ENCODE measurements around the gene U2AF2. TPM values are rescaled to one million over a fixed set of nuclear protein-coding genes. Genes with fewer than 3 reads are reported as not detected.

U2AF2 gene
- total RNA-seq, 2 experiments from 2014 or later = 211 to 264 TPM

DNA sequence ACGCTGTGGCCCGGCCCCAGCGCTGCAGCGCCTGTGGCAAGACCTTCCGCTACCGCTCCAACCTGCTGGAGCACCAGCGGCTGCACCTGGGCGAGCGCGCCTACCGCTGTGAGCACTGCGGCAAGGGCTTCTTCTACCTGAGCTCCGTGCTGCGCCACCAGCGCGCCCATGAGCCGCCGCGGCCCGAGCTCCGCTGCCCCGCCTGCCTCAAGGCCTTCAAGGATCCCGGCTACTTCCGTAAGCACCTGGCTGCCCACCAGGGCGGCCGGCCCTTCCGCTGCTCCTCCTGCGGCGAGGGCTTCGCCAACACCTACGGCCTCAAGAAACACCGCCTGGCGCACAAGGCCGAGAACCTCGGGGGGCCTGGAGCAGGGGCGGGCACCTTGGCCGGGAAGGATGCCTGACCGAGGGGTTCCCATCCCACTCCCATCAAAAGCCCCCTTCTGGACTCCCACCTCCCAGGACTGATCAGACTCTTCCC, 38.4 kb upstream of the U2AF2 start:
- no peaks in the 10 kb centered on the region for H3K9me2 ChIP-seq (ENCODE audit: insufficient read depth, low read length)
- ChIA-PET CTCF (ENCODE audit: unreplicated experiment) (no interaction called here), POLR2A (no interaction called here)
- no peak overlapping the region for H2AFZ ChIP-seq (ENCODE audit: low read length)
- TF ChIP-seq EZH2phosphoT487 (IDR thresholded peaks at IDR 0.05; ENCODE audit: borderline replicate concordance, low read depth, low read length) = no peak
- TF ChIP-seq, protein P1, sequence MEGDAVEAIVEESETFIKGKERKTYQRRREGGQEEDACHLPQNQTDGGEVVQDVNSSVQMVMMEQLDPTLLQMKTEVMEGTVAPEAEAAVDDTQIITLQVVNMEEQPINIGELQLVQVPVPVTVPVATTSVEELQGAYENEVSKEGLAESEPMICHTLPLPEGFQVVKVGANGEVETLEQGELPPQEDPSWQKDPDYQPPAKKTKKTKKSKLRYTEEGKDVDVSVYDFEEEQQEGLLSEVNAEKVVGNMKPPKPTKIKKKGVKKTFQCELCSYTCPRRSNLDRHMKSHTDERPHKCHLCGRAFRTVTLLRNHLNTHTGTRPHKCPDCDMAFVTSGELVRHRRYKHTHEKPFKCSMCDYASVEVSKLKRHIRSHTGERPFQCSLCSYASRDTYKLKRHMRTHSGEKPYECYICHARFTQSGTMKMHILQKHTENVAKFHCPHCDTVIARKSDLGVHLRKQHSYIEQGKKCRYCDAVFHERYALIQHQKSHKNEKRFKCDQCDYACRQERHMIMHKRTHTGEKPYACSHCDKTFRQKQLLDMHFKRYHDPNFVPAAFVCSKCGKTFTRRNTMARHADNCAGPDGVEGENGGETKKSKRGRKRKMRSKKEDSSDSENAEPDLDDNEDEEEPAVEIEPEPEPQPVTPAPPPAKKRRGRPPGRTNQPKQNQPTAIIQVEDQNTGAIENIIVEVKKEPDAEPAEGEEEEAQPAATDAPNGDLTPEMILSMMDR (conservative IDR thresholded peaks at IDR 0.05; ENCODE audit: low read length) = no peak
- no peaks in the 10 kb centered on the region for H3K9me3 ChIP-seq (ENCODE audit: low read length)
- no peak overlapping the region for H3K4me3 ChIP-seq (ENCODE audit: low read depth, low read length, poor library complexity, severe bottlenecking)
- H3K79me2 ChIP-seq (ENCODE audit: insufficient read depth, low read depth, low read length) = no peaks in the 10 kb centered on the region
- peaks cover 40% of the 10 kb centered on the region for H3K36me3 ChIP-seq (ENCODE audit: insufficient read depth, low read length)
- no peaks in the 10 kb centered on the region for H3K4me1 ChIP-seq (ENCODE audit: insufficient read depth, low read length, poor library complexity, severe bottlenecking)
- no peak overlapping the region for H3K27ac ChIP-seq (ENCODE audit: low read depth, low read length, poor library complexity, severe bottlenecking)
- intact Hi-C loops (cut with micrococcal nuclease; ENCODE audit: unreplicated experiment) = no loop called here
- no TSS peak for BruUV-seq (replicated peaks)
- no peak overlapping the region for H3K4me2 ChIP-seq (ENCODE audit: low read length)
- no peak for DNase-seq (ENCODE audit: low spot score)
- H4K20me1 ChIP-seq (ENCODE audit: insufficient read depth, low read length) = no peaks in the 10 kb centered on the region

DNA sequence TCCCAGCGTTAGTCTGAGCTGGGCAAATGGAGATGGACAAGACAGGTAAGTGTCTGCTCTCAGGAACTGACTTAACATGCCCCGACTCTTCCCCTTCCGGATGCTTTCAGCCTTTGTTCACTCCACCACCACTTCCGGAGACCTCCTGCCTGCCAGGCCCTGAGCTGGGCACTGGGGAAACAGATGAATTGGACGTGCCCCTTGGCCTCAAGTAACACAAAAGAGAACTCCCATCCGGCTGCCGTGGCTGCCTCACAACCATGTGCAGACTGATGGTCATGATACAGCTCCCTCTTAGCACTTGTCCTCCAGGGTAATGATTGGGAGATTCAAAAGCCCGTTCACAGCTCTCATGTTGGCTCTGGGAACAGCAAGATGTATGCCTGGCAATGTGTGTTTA, 37.4 kb upstream of the U2AF2 start:
- Histone ChIP-seq H3K79me2 (ENCODE audit: insufficient read depth, low read depth, low read length) (no peaks in the 10 kb centered on the region), H3K9me2 (ENCODE audit: insufficient read depth, low read length) (no peaks in the 10 kb centered on the region), H2AFZ (ENCODE audit: low read length) (no peak overlapping the region), H4K20me1 (ENCODE audit: insufficient read depth, low read length) (no peaks in the 10 kb centered on the region), H3K4me2 (ENCODE audit: low read length) (no peak overlapping the region), H3K27ac (ENCODE audit: low read depth, low read length, poor library complexity, severe bottlenecking) (no peak overlapping the region), H3K9me3 (ENCODE audit: low read length) (no peaks in the 10 kb centered on the region), H3K4me3 (ENCODE audit: low read depth, low read length, poor library complexity, severe bottlenecking) (no peak overlapping the region), H3K36me3 (ENCODE audit: insufficient read depth, low read length) (peaks cover 40% of the 10 kb centered on the region), H3K4me1 (ENCODE audit: insufficient read depth, low read length, poor library complexity, severe bottlenecking) (no peaks in the 10 kb centered on the region)
- BruUV-seq (replicated peaks) = no TSS peak
- ChIA-PET CTCF (ENCODE audit: unreplicated experiment) (no interaction called here), POLR2A (no interaction called here)
- DNase-seq (ENCODE audit: low spot score) = no peak
- TF ChIP-seq EZH2phosphoT487 (IDR thresholded peaks at IDR 0.05; ENCODE audit: borderline replicate concordance, low read depth, low read length) = no peak
- TF ChIP-seq, protein P1 (conservative IDR thresholded peaks at IDR 0.05; ENCODE audit: low read length) = no peak
- intact Hi-C loops (cut with micrococcal nuclease; ENCODE audit: unreplicated experiment) = no loop called here

DNA sequence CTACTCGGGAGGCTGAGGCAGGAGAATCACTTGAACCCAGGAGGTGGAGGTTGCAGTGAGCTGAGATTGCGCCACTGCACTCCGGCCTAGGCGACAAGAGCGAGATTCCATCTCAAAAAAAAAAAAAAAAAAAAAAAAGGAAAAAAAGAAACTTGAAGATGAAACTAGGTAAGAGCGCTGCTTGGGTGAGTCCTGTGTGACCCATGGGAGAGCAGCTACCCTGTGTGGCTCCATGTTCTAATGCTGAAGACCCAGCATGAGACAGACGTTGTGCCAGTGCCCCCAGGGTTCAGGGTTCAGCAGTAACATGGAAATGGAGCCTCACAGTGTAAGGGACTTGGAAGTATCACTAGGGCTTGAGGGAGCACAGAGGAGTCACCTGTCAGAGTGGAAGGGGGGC, 36.4 kb upstream of the U2AF2 start:
- DNase-seq (ENCODE audit: low spot score) = no peak
- no peak overlapping the region for H2AFZ ChIP-seq (ENCODE audit: low read length)
- CTCF ChIA-PET (ENCODE audit: unreplicated experiment) = no interaction called here
- H3K9me3 ChIP-seq (ENCODE audit: low read length) = no peaks in the 10 kb centered on the region
- peaks cover 40% of the 10 kb centered on the region for H3K36me3 ChIP-seq (ENCODE audit: insufficient read depth, low read length)
- TF ChIP-seq, protein P1 (conservative IDR thresholded peaks at IDR 0.05; ENCODE audit: low read length) = no peak
- no peak for TF ChIP-seq EZH2phosphoT487 (IDR thresholded peaks at IDR 0.05; ENCODE audit: borderline replicate concordance, low read depth, low read length)
- POLR2A ChIA-PET = no interaction called here
- no peak overlapping the region for H3K27ac ChIP-seq (ENCODE audit: low read depth, low read length, poor library complexity, severe bottlenecking)
- no TSS peak for BruUV-seq (replicated peaks)
- no peak overlapping the region for H3K4me3 ChIP-seq (ENCODE audit: low read depth, low read length, poor library complexity, severe bottlenecking)
- H4K20me1 ChIP-seq (ENCODE audit: insufficient read depth, low read length) = no peaks in the 10 kb centered on the region
- H3K9me2 ChIP-seq (ENCODE audit: insufficient read depth, low read length) = no peaks in the 10 kb centered on the region
- no peak overlapping the region for H3K4me2 ChIP-seq (ENCODE audit: low read length)
- H3K4me1 ChIP-seq (ENCODE audit: insufficient read depth, low read length, poor library complexity, severe bottlenecking) = peaks cover under 1% of the 10 kb centered on the region
- intact Hi-C loops (cut with micrococcal nuclease; ENCODE audit: unreplicated experiment) = no loop called here
- no peaks in the 10 kb centered on the region for H3K79me2 ChIP-seq (ENCODE audit: insufficient read depth, low read depth, low read length)

Measured in OCI-LY7 (cell line).